HepG2 (cell line): Measurements from ENCODE around the gene NEURL2. TPM values are rescaled to one million over a fixed set of nuclear protein-coding genes. Genes with fewer than 3 reads are reported as not detected.
A peak's percentile ranks its signal among the peaks of the same experiment; 100 is the strongest.

Experiments used
- BORCS8-MEF2B ChIP-seq: sonication (generic); formaldehyde crosslinking; IDR thresholded peaks from 2 replicates; pipeline ENCODE4 v1.8.0; 2022; ENCODE audit warnings: mild to moderate bottlenecking, missing genetic modification reagents
- ERF ChIP-seq: IDR thresholded peaks from 2 replicates; pipeline ENCODE4 v1.6.1; 2018; ENCODE audit warnings: missing biosample characterization, missing genetic modification reagents
- GMEB1 ChIP-seq: sonication (generic); formaldehyde crosslinking; IDR thresholded peaks from 2 replicates; pipeline ENCODE4 v1.5.1; 2020; ENCODE audit warnings: missing genetic modification reagents, mild to moderate bottlenecking, borderline replicate concordance
- HNF4A ChIP-seq: sonication (generic); formaldehyde crosslinking; IDR thresholded peaks from 2 replicates; pipeline ENCODE4 v1.4.0; 2020; ENCODE audit warnings: missing genetic modification reagents
- KLF9 ChIP-seq: IDR thresholded peaks from 2 replicates; pipeline ENCODE4 v1.6.1; 2016; ENCODE audit warnings: low read depth
- MATR3 ChIP-seq: sonication (generic); formaldehyde crosslinking; IDR thresholded peaks from 2 replicates; pipeline ENCODE4 v1.4.0; 2020; ENCODE audit warnings: missing genetic modification reagents
- MXD4 ChIP-seq: IDR thresholded peaks from 2 replicates; pipeline ENCODE4 v1.6.1; 2016; ENCODE audit warnings: mild to moderate bottlenecking, missing biosample characterization, missing genetic modification reagents
- REPIN1 ChIP-seq: sonication (generic); formaldehyde crosslinking; IDR thresholded peaks from 2 replicates; pipeline ENCODE4 v1.8.0; 2022; ENCODE audit warnings: missing genetic modification reagents, low read depth, mild to moderate bottlenecking, borderline replicate concordance
- SAFB2 ChIP-seq: sonication (generic); formaldehyde crosslinking; IDR thresholded peaks from 2 replicates; pipeline ENCODE4 v1.5.1; 2020; ENCODE audit warnings: missing genetic modification reagents, low read depth, mild to moderate bottlenecking, borderline replicate concordance
- SATB2 ChIP-seq: sonication (generic); formaldehyde crosslinking; IDR thresholded peaks from 2 replicates; pipeline ENCODE4 v1.5.0; 2020; ENCODE audit warnings: missing genetic modification reagents
- THAP11 ChIP-seq: IDR thresholded peaks from 2 replicates; pipeline ENCODE4 v1.6.1; 2016; ENCODE audit warnings: missing biosample characterization, missing genetic modification reagents
- TRIM24 ChIP-seq: sonication (generic); formaldehyde crosslinking; IDR thresholded peaks from 2 replicates; pipeline ENCODE4 v1.8.0; 2022; ENCODE audit warnings: mild to moderate bottlenecking, missing genetic modification reagents
- ZEB1 ChIP-seq: IDR thresholded peaks from 2 replicates; pipeline ENCODE4 v1.6.1; 2012; ENCODE audit warnings: mild to moderate bottlenecking, low read depth, inconsistent platforms; ENCODE audit not compliant: insufficient replicate concordance
- ZNF33B ChIP-seq: sonication (generic); formaldehyde crosslinking; IDR thresholded peaks from 2 replicates; pipeline ENCODE4 v1.5.1; 2020; ENCODE audit warnings: mild to moderate bottlenecking, missing genetic modification reagents
- ZNF557 ChIP-seq: sonication (generic); formaldehyde crosslinking; IDR thresholded peaks from 2 replicates; pipeline ENCODE4 v1.4.0; 2020; ENCODE audit warnings: missing genetic modification reagents
- ZNF772 ChIP-seq: sonication (generic); formaldehyde crosslinking; IDR thresholded peaks from 2 replicates; pipeline ENCODE4 v1.5.0; 2020; ENCODE audit warnings: mild to moderate bottlenecking, missing genetic modification reagents
- ZNF781 ChIP-seq: sonication (generic); formaldehyde crosslinking; IDR thresholded peaks from 2 replicates; pipeline ENCODE4 v1.5.1; 2020; ENCODE audit warnings: borderline replicate concordance, mild to moderate bottlenecking, missing genetic modification reagents; ENCODE audit errors: not compliant biosample characterization
- ZSCAN30 ChIP-seq: sonication (generic); formaldehyde crosslinking; IDR thresholded peaks from 2 replicates; pipeline ENCODE4 v1.5.0; 2020; ENCODE audit warnings: mild to moderate bottlenecking, missing genetic modification reagents
- polyA plus RNA-seq, 8 experiments: library from polyadenylated mRNA; depleted of rRNA in 3 of 8; stranded (reverse) in 7 of 8; unstranded in 1 of 8; fragments of >200 nt; fragmentation: Illumina TruSeq in 4 of 8; extraction: Trizol in 4 of 8; gene quantifications; 2 replicates each; pipeline versions ENCODE4 v1.2.1 to v1.2.3, GENCODE V29; 2011 to 2016; ENCODE audit warnings: low read depth in 4 of 8, missing spikeins in 1 of 8, mixed read lengths in 1 of 8; ENCODE audit not compliant: insufficient read depth in 1 of 8
- total RNA-seq, 5 experiments: library from RNA; depleted of rRNA; stranded (reverse); fragments of >200 nt; fragmentation: Illumina TruSeq; extraction: Trizol; gene quantifications; 2 replicates each; pipeline ENCODE4 v1.2.3, GENCODE V29; 2016; ENCODE audit warnings: low read depth in 1 of 5
- TF ChIP-seq, protein P1 (sequence below): sonication (generic); formaldehyde crosslinking; IDR thresholded peaks from 2 replicates; pipeline ENCODE4 v1.4.0; 2020; ENCODE audit warnings: mild to moderate bottlenecking, low read depth, missing genetic modification reagents
- TF ChIP-seq, protein P2 (sequence below): sonication (generic); IDR thresholded peaks from 2 replicates; pipeline ENCODE4 v1.6.1; 2016; ENCODE audit warnings: low read depth, borderline replicate concordance
- TF ChIP-seq, protein P3 (sequence below): IDR thresholded peaks from 2 replicates; pipeline ENCODE4 v1.6.1; 2016; ENCODE audit warnings: low read depth
- TF ChIP-seq, protein P4 (sequence below): fragments of 450-650 bp; IDR thresholded peaks from 2 replicates; pipeline ENCODE4 v1.6.1; 2016

The NEURL2 gene
- total and polyA plus RNA-seq, 2 of the 13 experiments (the other 11 are each of a cell fraction or from before 2014, with no cell fraction given) = 7.2 to 9.7 TPM

DNA sequence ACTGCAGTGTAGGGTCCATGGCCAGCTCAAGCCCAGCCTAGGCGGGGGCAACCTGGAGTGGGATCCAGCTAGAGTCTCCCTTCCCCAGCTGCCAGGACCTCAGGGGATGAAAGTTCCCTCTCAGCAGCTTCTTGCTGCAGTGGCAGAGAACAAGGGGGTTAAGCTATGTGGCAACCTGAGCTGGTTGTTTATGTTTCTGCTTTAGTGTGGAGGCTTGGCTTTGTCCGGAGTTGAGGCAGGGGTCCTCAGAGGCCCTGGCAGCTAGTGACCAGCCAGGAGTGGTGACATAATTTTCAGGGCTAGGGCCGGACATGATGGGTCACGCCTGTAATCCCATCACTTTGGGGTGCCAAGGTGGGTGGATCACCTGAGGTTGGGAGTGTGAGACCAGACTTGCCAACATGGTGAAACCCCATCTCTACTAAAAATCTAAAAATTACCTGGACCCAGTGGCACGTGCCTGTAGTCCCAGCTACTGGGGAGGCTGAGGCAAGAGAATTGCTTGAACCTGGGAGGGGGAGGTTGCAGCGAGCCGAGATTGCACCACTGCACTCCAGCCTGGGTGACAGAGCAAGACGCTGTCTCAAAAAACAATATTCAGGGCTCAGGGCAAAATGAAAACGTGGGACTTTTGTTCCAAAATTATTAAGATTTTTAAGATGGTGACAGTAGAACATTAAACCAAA lies 35.0 kb upstream of the NEURL2 start (continued):
- TF ChIP-seq ZNF557 (CRISPR knock-in tag) (no peak), REPIN1 (no peak), ZNF781 (CRISPR knock-in tag) (peak; percentile 41), ERF (CRISPR knock-in tag) (no peak), TRIM24 (CRISPR knock-in tag) (no peak), HNF4A (CRISPR knock-in tag) (peak; percentile 64), MXD4 (CRISPR knock-in tag) (no peak), GMEB1 (CRISPR knock-in tag) (no peak), BORCS8-MEF2B (no peak), ZEB1 (no peak), ZNF772 (no peak), SAFB2 (CRISPR knock-in tag) (no peak), KLF9 (CRISPR knock-in tag) (no peak), SATB2 (CRISPR knock-in tag) (no peak), MATR3 (CRISPR knock-in tag) (no peak), THAP11 (CRISPR knock-in tag) (no peak), ZSCAN30 (CRISPR knock-in tag) (no peak), ZNF33B (CRISPR knock-in tag) (no peak; the same call in 1 of the 2 replicates)
- TF ChIP-seq, protein P1, sequence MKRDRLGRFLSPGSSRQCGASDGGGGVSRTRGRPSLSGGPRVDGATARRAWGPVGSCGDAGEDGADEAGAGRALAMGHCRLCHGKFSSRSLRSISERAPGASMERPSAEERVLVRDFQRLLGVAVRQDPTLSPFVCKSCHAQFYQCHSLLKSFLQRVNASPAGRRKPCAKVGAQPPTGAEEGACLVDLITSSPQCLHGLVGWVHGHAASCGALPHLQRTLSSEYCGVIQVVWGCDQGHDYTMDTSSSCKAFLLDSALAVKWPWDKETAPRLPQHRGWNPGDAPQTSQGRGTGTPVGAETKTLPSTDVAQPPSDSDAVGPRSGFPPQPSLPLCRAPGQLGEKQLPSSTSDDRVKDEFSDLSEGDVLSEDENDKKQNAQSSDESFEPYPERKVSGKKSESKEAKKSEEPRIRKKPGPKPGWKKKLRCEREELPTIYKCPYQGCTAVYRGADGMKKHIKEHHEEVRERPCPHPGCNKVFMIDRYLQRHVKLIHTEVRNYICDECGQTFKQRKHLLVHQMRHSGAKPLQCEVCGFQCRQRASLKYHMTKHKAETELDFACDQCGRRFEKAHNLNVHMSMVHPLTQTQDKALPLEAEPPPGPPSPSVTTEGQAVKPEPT (CRISPR knock-in tag) = no peak
- TF ChIP-seq, protein P2, sequence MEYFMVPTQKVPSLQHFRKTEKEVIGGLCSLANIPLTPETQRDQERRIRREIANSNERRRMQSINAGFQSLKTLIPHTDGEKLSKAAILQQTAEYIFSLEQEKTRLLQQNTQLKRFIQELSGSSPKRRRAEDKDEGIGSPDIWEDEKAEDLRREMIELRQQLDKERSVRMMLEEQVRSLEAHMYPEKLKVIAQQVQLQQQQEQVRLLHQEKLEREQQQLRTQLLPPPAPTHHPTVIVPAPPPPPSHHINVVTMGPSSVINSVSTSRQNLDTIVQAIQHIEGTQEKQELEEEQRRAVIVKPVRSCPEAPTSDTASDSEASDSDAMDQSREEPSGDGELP = peak; percentile 26; the same call in 1 of the 2 replicates
- TF ChIP-seq, protein P3, sequence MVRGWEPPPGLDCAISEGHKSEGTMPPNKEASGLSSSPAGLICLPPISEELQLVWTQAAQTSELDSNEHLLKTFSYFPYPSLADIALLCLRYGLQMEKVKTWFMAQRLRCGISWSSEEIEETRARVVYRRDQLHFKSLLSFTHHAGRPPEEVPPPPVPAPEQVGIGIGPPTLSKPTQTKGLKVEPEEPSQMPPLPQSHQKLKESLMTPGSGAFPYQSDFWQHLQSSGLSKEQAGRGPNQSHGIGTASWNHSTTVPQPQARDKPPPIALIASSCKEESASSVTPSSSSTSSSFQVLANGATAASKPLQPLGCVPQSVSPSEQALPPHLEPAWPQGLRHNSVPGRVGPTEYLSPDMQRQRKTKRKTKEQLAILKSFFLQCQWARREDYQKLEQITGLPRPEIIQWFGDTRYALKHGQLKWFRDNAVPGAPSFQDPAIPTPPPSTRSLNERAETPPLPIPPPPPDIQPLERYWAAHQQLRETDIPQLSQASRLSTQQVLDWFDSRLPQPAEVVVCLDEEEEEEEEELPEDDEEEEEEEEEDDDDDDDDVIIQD = no peak
- TF ChIP-seq, protein P4, sequence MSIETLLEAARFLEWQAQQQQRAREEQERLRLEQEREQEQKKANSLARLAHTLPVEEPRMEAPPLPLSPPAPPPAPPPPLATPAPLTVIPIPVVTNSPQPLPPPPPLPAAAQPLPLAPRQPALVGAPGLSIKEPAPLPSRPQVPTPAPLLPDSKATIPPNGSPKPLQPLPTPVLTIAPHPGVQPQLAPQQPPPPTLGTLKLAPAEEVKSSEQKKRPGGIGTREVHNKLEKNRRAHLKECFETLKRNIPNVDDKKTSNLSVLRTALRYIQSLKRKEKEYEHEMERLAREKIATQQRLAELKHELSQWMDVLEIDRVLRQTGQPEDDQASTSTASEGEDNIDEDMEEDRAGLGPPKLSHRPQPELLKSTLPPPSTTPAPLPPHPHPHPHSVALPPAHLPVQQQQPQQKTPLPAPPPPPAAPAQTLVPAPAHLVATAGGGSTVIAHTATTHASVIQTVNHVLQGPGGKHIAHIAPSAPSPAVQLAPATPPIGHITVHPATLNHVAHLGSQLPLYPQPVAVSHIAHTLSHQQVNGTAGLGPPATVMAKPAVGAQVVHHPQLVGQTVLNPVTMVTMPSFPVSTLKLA = no peak
